Hepatocyte (in vitro differentiated cells): Measurements from ENCODE around the gene PORCN. TPM values are rescaled to one million over a fixed set of nuclear protein-coding genes. Genes with fewer than 3 reads are reported as not detected.

Source experiments
- DNase-seq: peaks from one replicate; pipeline ENCODE4 v3.0.0-alpha.2; 2016; ENCODE audit warnings: low spot score
- H2AFZ ChIP-seq: fragments of 200-600 bp; sonication (generic); 2 replicates; pipeline ENCODE4 v1.6.0; 2016; ENCODE audit warnings: antibody characterized with exemption, mild to moderate bottlenecking
- H3K27ac ChIP-seq: fragments of 200-600 bp; sonication (generic); 2 replicates; pipeline ENCODE4 v1.5.1; 2016; ENCODE audit warnings: mild to moderate bottlenecking
- H3K27me3 ChIP-seq: fragments of 200-600 bp; sonication (generic); 2 replicates; pipeline ENCODE4 v1.6.1; 2016
- H3K36me3 ChIP-seq: fragments of 200-600 bp; sonication (generic); replicated peaks from 2 replicates; pipeline ENCODE4 v1.5.1; 2016; ENCODE audit warnings: low read depth; ENCODE audit not compliant: insufficient read depth
- H3K4me1 ChIP-seq: fragments of 200-600 bp; sonication (generic); 2 replicates; pipeline ENCODE4 v1.5.1; 2016; ENCODE audit warnings: mild to moderate bottlenecking, moderate library complexity; ENCODE audit not compliant: insufficient read depth
- H3K4me2 ChIP-seq: fragments of 200-600 bp; sonication (generic); 2 replicates; pipeline ENCODE4 v1.6.0; 2016
- H3K4me3 ChIP-seq: fragments of 200-600 bp; sonication (generic); 2 replicates; pipeline ENCODE4 v1.5.1; 2016; ENCODE audit warnings: mild to moderate bottlenecking
- H3K79me2 ChIP-seq: fragments of 200-600 bp; sonication (generic); 2 replicates; pipeline ENCODE4 v1.6.0; 2017; ENCODE audit warnings: mild to moderate bottlenecking
- H3K9me2 ChIP-seq: fragments of 200-600 bp; sonication (generic); replicated peaks from 2 replicates; pipeline ENCODE4 v1.6.0; 2017; ENCODE audit warnings: mild to moderate bottlenecking; ENCODE audit not compliant: insufficient read depth
- H3K9me3 ChIP-seq: fragments of 200-600 bp; sonication (generic); 2 replicates; pipeline ENCODE4 v1.5.1; 2016; ENCODE audit warnings: low read depth, mild to moderate bottlenecking
- H4K20me1 ChIP-seq: fragments of 200-600 bp; sonication (generic); 2 replicates; pipeline ENCODE4 v1.6.0; 2016; ENCODE audit warnings: mild to moderate bottlenecking; ENCODE audit not compliant: insufficient read depth, poor library complexity, severe bottlenecking
- CTCF ChIP-seq: fragments of 200-600 bp; sonication (generic); IDR thresholded peaks from 2 replicates; pipeline ENCODE4 v1.5.1; 2016; ENCODE audit warnings: antibody characterized with exemption, mild to moderate bottlenecking; ENCODE audit not compliant: poor library complexity
- EZH2 ChIP-seq: fragments of 200-600 bp; sonication (generic); IDR thresholded peaks from 2 replicates; pipeline ENCODE4 v1.6.1; 2016; ENCODE audit warnings: antibody characterized with exemption, mild to moderate bottlenecking, borderline replicate concordance
- EZH2phosphoT487 ChIP-seq: fragments of 200-600 bp; sonication (generic); IDR thresholded peaks from one replicate; pipeline ENCODE4 v1.6.1; 2018; ENCODE audit warnings: antibody characterized with exemption, mild to moderate bottlenecking, low read depth, moderate library complexity; ENCODE audit not compliant: unreplicated experiment, severe bottlenecking
- WGBS: methylation state at CpG from one replicate; pipeline ENCODE4 v1.1.6; 2016; ENCODE audit warnings: low lambda C conversion rate; ENCODE audit errors: missing lambda C conversion rate; 5-methylcytosine and 5-hydroxymethylcytosine counted together
- polyA plus RNA-seq: library from polyadenylated mRNA; unstranded; fragments of >200 nt; fragmentation: Nextera tagmentation; extraction: Ambion mirVana; gene quantifications from 2 replicates; pipeline ENCODE4 v1.2.1, GENCODE V29; 2016
- total RNA-seq: library from RNA; depleted of rRNA; stranded (reverse); fragments of >200 nt; gene quantifications from 2 replicates; pipeline ENCODE4 v1.2.3, GENCODE V29; 2014

Gene PORCN
- total and polyA plus RNA-seq, 2 experiments from 2014 or later = 7.9 to 12.8 TPM

DNA sequence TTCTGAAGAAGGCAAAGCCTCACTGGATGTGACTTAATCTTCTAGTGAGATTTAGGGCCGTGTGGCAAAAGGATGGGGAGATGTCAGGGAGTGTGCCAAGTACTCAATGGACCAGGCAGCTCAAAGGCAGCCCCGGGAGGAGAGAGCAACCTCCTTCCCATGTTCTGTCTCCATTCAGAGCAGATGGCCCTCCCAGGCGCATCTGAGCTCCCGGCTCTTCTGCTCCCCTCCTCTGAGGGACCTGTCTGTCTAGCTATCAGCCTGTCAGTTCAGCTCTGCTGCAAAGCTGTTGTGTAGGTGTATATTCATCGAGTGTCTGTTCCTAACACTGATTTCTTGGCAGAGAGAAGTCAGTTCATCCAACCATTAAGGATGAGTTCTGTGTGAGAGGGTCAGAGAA lies 10.9 kb upstream of the PORCN start:
- Histone ChIP-seq H3K27ac (no peak overlapping the region), H2AFZ (no peak overlapping the region), H4K20me1 (no peaks in the 10 kb centered on the region), H3K9me2 (no peaks in the 10 kb centered on the region), H3K4me3 (no peak overlapping the region), H3K4me1 (no peaks in the 10 kb centered on the region), H3K27me3 (no peaks in the 10 kb centered on the region), H3K9me3 (no peaks in the 10 kb centered on the region), H3K36me3 (no peaks in the 10 kb centered on the region), H3K4me2 (no peak overlapping the region), H3K79me2 (no peaks in the 10 kb centered on the region)
- no peak for TF ChIP-seq CTCF
- no peak for TF ChIP-seq EZH2phosphoT487
- TF ChIP-seq EZH2 = no peak
- DNase-seq = no peak
- WGBS = 71% methylated on average over 5 of the region's 5 CpGs

- TF ChIP-seq EZH2phosphoT487 = no peak
- TF ChIP-seq EZH2 = no peak
- no peak for TF ChIP-seq CTCF
Measured at GRCh38 chrX:48498374-48498809, 10.4 kb upstream of the PORCN start.

GRCh38 chrX:48504261-48504660 lies 4.5 kb upstream of the PORCN start:
- 84% methylated on average over 7 of the region's 7 CpGs for whole genome bisulfite sequencing
- H3K4me3 ChIP-seq = no peak overlapping the region

More at GRCh38 chrX:48498374-48498809, 10.4 kb upstream of the PORCN start:
- no peak for DNase-seq
- whole genome bisulfite sequencing = 81% methylated on average over 6 of the region's 6 CpGs
- Histone ChIP-seq H4K20me1 (no peaks in the 10 kb centered on the region), H3K27ac (no peak overlapping the region), H3K79me2 (no peaks in the 10 kb centered on the region), H3K4me2 (no peak overlapping the region), H3K9me3 (no peaks in the 10 kb centered on the region), H3K4me1 (no peaks in the 10 kb centered on the region), H3K27me3 (no peaks in the 10 kb centered on the region), H3K36me3 (no peaks in the 10 kb centered on the region), H3K9me2 (no peaks in the 10 kb centered on the region), H2AFZ (no peak overlapping the region), H3K4me3 (no peak overlapping the region)

More at GRCh38 chrX:48504261-48504660, 4.5 kb upstream of the PORCN start:
- no peak for DNase-seq
- H3K4me2 ChIP-seq = no peak overlapping the region
- TF ChIP-seq CTCF = no peak
- TF ChIP-seq EZH2phosphoT487 = no peak
- no peak for TF ChIP-seq EZH2
- no peaks in the 10 kb centered on the region for H3K9me3 ChIP-seq
- H3K9me2 ChIP-seq = no peaks in the 10 kb centered on the region
- no peak overlapping the region for H3K27ac ChIP-seq
- no peaks in the 10 kb centered on the region for H3K36me3 ChIP-seq
- H3K4me1 ChIP-seq = no peaks in the 10 kb centered on the region
- H2AFZ ChIP-seq = no peak overlapping the region
- H3K79me2 ChIP-seq = no peaks in the 10 kb centered on the region
- no peaks in the 10 kb centered on the region for H3K27me3 ChIP-seq
- H4K20me1 ChIP-seq = no peaks in the 10 kb centered on the region
